C4-2B (cell line): ENCODE measurements around the gene RELN.

ENCODE experiments used
- CTCF ChIP-seq: fragments of 450-650 bp; conservative IDR thresholded peaks from 2 replicates; pipeline ENCODE4 v1.5.1; 2017; ENCODE audit warnings: mild to moderate bottlenecking
- ZFX ChIP-seq: fragments of 450-650 bp; IDR thresholded peaks from 2 replicates; pipeline ENCODE4 v1.6.1; 2017

GRCh38 chr7:103748680-103749079 is 240.8 kb downstream of the RELN start:
- TF ChIP-seq CTCF, result no peak
- no peak for TF ChIP-seq ZFX
